Occipital lobe (tissue), 2 donors: ENCODE measurements around the gene TAS2R14. TPM values are rescaled to one million over a fixed set of nuclear protein-coding genes. Genes with fewer than 3 reads are reported as not detected.

ENCODE experiments used
- DNase-seq: peaks from one replicate; lab custom pipeline; 2025; lab: John Stamatoyannopoulos, UW
- total RNA-seq: library from RNA; depleted of rRNA; stranded (reverse); fragments of >200 nt; gene quantifications from one replicate; pipeline ENCODE4 v1.2.3, GENCODE V29; 2014

Gene TAS2R14
- total RNA-seq, 1 donor from 2014 or later = 11.4 TPM

DNA sequence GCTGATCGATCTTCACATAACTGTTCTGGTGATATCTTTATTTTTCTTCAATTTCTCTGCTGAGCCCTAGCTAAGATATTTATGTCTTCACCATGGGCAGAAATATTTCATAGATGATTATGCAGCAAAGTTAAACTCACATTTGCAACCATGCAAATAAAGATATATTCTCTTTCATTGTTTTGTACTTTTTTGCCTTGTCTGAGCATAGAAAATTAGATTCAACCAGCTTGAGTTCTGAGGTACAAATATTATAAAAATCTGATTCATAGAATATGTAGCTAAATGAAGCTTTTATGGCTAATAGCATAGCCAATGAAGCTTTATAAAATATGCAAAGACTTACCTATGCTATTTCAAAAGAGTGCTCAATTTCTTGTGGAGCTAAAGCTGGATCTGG, 29.6 kb downstream of the TAS2R14 start, which contains the start of gene TAS2R13:
Gene TAS2R13, minus strand, starts transcription at position 101 of the 400 bp plus-strand sequence. CDS start 264 bp downstream, outside the sequence.
- no peak for DNase-seq

DNA sequence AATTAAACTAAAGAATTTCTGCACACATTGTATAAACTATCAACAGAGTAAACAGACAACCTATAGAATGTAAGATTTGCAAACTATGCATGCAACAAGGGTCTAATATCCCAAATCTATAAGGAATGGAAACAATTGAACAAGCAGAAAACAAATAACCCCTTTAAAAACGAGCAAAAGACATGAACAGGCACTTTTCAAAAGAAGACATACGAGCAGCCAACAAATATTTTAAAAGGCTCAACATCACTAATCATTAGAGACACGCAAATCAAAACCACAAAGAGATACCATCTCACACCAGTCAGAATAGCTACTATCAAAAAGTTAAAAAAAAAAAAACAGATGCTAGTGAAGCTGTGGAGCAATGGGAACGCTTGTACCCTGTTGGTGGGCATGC, 34.4 kb downstream of the TAS2R14 start:
- no peak for DNase-seq

DNA sequence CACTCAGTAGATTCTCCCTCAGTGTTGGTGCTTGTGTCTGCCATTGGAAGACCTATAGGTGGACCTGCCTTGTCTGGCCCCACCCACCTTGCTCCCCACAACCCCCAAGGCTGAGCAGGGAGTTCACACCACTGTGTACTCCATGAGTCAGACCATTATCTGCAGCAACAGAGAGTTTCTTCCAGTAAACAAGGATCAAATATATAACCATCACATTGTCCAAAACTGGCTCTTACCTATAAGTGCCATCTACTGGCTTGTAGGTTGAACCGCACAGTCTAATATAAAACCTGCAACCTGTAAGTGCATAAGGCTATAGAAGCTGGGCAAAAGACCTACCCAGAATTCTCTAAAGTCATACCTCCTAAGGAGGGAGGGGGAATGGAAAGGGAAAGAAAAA, 37.6 kb downstream of the TAS2R14 start:
- DNase-seq = no peak

DNA sequence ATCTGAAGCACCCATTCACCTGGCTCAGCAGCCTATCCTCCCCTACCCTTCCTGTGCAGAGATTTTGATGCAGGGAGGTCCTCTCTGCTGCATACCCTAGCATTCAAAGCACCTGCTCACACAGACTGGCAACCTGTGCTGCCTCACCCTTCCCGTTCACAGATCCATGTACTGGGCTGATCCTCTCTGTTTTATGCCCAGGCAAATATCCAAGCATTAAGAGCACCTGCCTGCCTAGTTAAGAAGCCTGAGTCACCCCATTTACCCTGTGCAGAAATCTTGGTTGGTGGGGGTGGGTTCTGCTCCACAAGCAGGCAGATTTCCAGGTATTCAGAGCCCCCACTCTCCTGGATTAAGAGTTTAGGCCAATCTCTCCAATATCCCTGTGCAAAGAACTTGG, 38.1 kb downstream of the TAS2R14 start:
- DNase-seq = no peak

DNA sequence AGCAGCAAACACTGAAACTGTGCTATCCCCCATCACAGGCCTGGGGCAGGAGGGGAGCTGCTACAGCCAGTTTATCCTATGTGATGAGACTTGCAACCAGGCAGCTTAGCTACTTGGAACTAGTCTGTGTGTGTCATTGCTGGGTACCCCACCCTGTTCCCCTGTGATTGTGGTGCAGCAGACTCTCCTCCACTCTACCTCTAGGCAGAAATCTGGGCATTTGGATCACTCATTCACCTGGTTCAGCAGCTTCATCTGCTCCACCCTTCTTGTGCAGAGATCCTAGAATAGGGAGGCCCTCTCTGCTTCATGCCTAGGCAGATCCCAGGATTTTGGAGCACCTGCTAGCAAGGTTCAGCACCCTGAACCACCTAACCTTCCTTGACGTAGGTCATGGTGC, 38.5 kb downstream of the TAS2R14 start:
- DNase-seq = no peak

DNA sequence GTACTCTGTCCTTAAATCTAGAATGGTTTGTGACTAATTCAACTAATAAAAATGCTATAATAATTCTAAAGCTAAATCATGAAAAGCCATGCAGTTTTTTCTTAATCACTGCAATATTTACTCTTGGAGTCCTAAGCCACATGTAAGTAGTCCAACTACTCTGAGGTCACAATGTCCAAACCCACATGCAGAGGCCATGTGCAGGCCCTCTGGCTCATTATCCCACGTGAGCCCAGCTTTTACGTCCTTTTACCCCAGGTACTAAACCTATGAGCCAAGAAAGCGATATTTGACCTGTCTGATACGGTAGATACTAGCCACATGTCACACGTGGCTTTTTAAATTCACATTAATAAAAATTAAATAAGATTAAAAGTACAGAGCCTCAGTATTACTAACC, 42.2 kb downstream of the TAS2R14 start:
- DNase-seq = no peak

DNA sequence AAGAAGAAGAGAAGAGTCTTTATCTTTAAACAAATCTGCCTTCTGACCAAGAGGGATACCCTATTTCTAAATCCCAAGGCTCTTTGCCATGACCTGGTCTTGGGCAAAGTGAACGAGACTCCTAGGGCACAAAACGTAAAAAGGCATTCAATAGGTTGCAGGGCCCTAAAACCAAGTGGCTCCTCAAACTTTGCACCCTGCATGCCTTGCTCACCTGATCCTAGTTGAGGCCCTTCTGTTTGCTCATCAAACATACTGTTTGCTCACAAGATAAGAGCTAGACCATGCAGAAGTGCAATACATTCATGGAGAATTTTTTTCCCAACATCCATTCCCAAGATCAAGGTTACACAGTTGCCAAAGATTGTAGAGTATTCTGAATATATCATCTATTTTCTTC, 47.1 kb downstream of the TAS2R14 start:
- no peak for DNase-seq

DNA sequence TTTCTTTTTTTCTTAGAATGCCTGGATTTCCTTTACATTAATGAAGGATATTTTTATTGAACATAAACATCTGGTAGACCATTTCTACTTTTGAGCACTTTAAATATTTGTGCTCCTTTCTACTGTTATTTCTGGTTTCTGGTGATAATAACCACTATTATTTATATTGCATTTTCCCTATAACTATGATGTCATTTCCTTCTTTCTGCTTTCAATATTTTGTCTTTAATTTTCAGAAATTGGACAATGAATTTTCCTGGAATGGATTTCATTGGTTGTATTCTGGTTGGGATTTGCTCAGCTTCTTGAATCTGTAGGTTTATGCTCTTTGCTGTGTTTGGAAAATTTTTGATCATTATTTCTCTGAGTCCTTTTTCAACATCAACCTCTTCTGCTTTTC, 49.8 kb downstream of the TAS2R14 start:
- DNase-seq = no peak

Other genes starting within 250 kb of the TAS2R14 start
- 4.5 TPM for gene YBX3, start 215.9 kb downstream of the TAS2R14 start, total RNA-seq
- gene TAS2R7, start 136.6 kb downstream of the TAS2R14 start, total RNA-seq = 1.1 TPM
- gene TAS2R8, start 132.0 kb downstream of the TAS2R14 start, total RNA-seq = 0.31 TPM
- gene TAS2R9, start 129.1 kb downstream of the TAS2R14 start, total RNA-seq = 1.2 TPM
- gene TAS2R10, start 112.9 kb downstream of the TAS2R14 start, total RNA-seq = 5.5 TPM
- 4.8 TPM for gene PRR4, start 89.8 kb downstream of the TAS2R14 start, total RNA-seq
- 95.9 TPM for gene PRH1, start 55.0 kb downstream of the TAS2R14 start, total RNA-seq
- 8.3 TPM for gene TAS2R13, start 29.7 kb downstream of the TAS2R14 start, total RNA-seq
- 0.62 TPM for gene PRH2, start 10.0 kb downstream of the TAS2R14 start, total RNA-seq
- 12.6 TPM for gene TAS2R50, start 47.6 kb upstream of the TAS2R14 start, total RNA-seq
- gene TAS2R20, start 59.0 kb upstream of the TAS2R14 start, total RNA-seq = 22.9 TPM
- gene TAS2R19, start 83.4 kb upstream of the TAS2R14 start, total RNA-seq = 28.7 TPM
- 25.0 TPM for gene TAS2R31, start 92.1 kb upstream of the TAS2R14 start, total RNA-seq
- 12.3 TPM for gene TAS2R46, start 123.0 kb upstream of the TAS2R14 start, total RNA-seq
- 13.6 TPM for gene TAS2R43, start 153.1 kb upstream of the TAS2R14 start, total RNA-seq
- gene TAS2R30, start 195.4 kb upstream of the TAS2R14 start, total RNA-seq = 22.1 TPM
- 13.7 TPM for gene SMIM10L1, start 231.9 kb upstream of the TAS2R14 start, total RNA-seq
- gene TAS2R42, start 247.7 kb upstream of the TAS2R14 start, total RNA-seq = not detected